ENCODE data around the gene TARP.

TARP gene

GRCh38 chr7:38215735-38216670, 57.4 kb downstream of the TARP start:
- DNase-seq (ENCODE audit: low spot score), result peak; percentile 78

GRCh38 chr7:38215115-38215514, 58.3 kb downstream of the TARP start:
- DNase-seq (ENCODE audit: low spot score), result no peak

- DNase-seq (ENCODE audit: low spot score), result peak; percentile 52
Observed at GRCh38 chr7:38211940-38212339, 61.5 kb downstream of the TARP start.

- no peak for DNase-seq (ENCODE audit: low spot score)
Observed at GRCh38 chr7:38211486-38211885, 62.0 kb downstream of the TARP start.
